GM12864 (cell line): ENCODE data around the gene TWIST2.

ENCODE experiments used
- DNase-seq: peaks from one replicate; pipeline ENCODE4 v3.0.0-alpha.2; 2011; ENCODE audit warnings: low read depth
- H3K4me3 ChIP-seq: 2 replicates; pipeline ENCODE4 v1.5.1; 2011; ENCODE audit warnings: mild to moderate bottlenecking, low read depth, low read length, control low read depth
- CTCF ChIP-seq: IDR thresholded peaks from 2 replicates; pipeline ENCODE4 v1.5.1; 2011; ENCODE audit warnings: low read depth, mild to moderate bottlenecking, moderate library complexity, low read length, control low read depth, inconsistent platforms; ENCODE audit errors: missing control alignments

The TWIST2 gene

GRCh38 chr2:238939074-238939473 is 91.2 kb downstream of the TWIST2 start:
- no peak overlapping the region for H3K4me3 ChIP-seq
- no peak for TF ChIP-seq CTCF
- DNase-seq: no peak

GRCh38 chr2:238939521-238940403 is 91.9 kb downstream of the TWIST2 start:
- no peak for TF ChIP-seq CTCF
- H3K4me3 ChIP-seq: no peak overlapping the region
- DNase-seq: no peak

- no peak overlapping the region for H3K4me3 ChIP-seq
- DNase-seq: no peak
- TF ChIP-seq CTCF: no peak
These were observed 92.9 kb downstream of the TWIST2 start for GRCh38 chr2:238940806-238941205.

- no peak for TF ChIP-seq CTCF
- no peak overlapping the region for H3K4me3 ChIP-seq
- DNase-seq: no peak
These were observed 93.4 kb downstream of the TWIST2 start for GRCh38 chr2:238941262-238941792.

GRCh38 chr2:238942080-238942725 is 94.3 kb downstream of the TWIST2 start:
- DNase-seq: no peak
- no peak overlapping the region for H3K4me3 ChIP-seq
- TF ChIP-seq CTCF: no peak

GRCh38 chr2:238942726-238943300 is 94.9 kb downstream of the TWIST2 start:
- TF ChIP-seq CTCF: no peak
- H3K4me3 ChIP-seq: no peak overlapping the region
- DNase-seq: no peak
